ENCODE measurements around the gene CHMP2A.

CHMP2A gene

DNA sequence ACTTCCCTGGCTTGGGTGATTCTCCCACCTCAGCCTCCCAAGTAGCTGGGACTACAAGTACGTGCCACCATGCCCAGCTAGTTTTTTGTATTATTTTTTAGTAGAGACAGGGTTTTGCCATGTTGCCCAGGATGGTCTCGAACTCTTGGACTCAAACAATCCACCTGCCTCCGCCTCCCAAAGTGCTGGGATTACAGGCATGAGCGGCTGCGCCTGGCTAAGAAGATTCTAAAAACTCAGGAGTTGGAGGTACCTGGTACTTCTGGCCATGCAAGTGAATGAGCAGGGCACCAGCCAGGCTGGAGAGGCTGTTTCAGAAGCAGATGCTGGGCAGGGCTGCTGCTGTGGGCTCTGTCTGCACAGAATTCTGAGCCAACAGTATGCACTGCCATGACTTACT lies 12.1 kb upstream of the CHMP2A start:
- Histone ChIP-seq H3K27ac (no peak overlapping the region), H3K9ac (no peak overlapping the region), H3K4me3 (IDR thresholded peaks at IDR 0.05; ENCODE audit: insufficient read depth, low read depth, low read length) (no peak overlapping the region), H2AFZ (ENCODE audit: low read depth) (no peak overlapping the region), H3K4me2 (no peak overlapping the region), H3K4me1 (ENCODE audit: low read depth, poor library complexity, severe bottlenecking) (peaks cover under 1% of the 10 kb centered on the region), H3K27me3 (ENCODE audit: insufficient read depth, low read depth) (no peaks in the 10 kb centered on the region), H3K79me2 (ENCODE audit: insufficient read depth, low read depth) (no peaks in the 10 kb centered on the region), H4K20me1 (ENCODE audit: insufficient read depth) (no peaks in the 10 kb centered on the region), H3K36me3 (ENCODE audit: insufficient read depth) (no peaks in the 10 kb centered on the region)
- TF ChIP-seq, protein P1, sequence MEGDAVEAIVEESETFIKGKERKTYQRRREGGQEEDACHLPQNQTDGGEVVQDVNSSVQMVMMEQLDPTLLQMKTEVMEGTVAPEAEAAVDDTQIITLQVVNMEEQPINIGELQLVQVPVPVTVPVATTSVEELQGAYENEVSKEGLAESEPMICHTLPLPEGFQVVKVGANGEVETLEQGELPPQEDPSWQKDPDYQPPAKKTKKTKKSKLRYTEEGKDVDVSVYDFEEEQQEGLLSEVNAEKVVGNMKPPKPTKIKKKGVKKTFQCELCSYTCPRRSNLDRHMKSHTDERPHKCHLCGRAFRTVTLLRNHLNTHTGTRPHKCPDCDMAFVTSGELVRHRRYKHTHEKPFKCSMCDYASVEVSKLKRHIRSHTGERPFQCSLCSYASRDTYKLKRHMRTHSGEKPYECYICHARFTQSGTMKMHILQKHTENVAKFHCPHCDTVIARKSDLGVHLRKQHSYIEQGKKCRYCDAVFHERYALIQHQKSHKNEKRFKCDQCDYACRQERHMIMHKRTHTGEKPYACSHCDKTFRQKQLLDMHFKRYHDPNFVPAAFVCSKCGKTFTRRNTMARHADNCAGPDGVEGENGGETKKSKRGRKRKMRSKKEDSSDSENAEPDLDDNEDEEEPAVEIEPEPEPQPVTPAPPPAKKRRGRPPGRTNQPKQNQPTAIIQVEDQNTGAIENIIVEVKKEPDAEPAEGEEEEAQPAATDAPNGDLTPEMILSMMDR (conservative IDR thresholded peaks at IDR 0.05; ENCODE audit: low read depth, low read length): no peak

DNA sequence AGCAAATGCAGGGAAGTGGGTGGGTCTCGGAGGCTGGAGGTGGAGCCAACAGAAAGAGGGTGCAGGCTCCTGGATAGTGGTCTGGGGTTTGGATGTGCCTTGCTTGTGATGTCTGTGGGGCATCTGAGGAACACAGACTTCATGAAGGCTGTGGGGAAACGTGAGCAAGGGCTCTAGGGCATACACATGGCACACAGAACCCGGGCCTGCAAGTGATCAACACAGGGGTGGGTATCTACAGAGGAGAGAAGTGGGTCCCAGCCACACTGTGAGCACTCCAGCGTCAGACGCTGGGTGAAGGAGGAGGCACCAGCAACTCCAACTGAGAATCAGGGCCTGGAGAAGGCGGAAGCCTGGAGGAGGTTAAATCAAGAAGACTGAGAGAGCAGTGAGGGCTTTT lies 8.9 kb upstream of the CHMP2A start:
- Histone ChIP-seq H3K27ac (no peak overlapping the region), H3K4me1 (ENCODE audit: low read depth, poor library complexity, severe bottlenecking) (peaks cover 10% of the 10 kb centered on the region), H4K20me1 (ENCODE audit: insufficient read depth) (no peaks in the 10 kb centered on the region), H3K36me3 (ENCODE audit: insufficient read depth) (no peaks in the 10 kb centered on the region), H3K27me3 (ENCODE audit: insufficient read depth, low read depth) (no peaks in the 10 kb centered on the region), H3K9ac (no peak overlapping the region), H3K4me2 (no peak overlapping the region), H2AFZ (ENCODE audit: low read depth) (no peak overlapping the region), H3K79me2 (ENCODE audit: insufficient read depth, low read depth) (no peaks in the 10 kb centered on the region), H3K4me3 (IDR thresholded peaks at IDR 0.05; ENCODE audit: insufficient read depth, low read depth, low read length) (no peak overlapping the region)
- TF ChIP-seq, protein P1 (conservative IDR thresholded peaks at IDR 0.05; ENCODE audit: low read depth, low read length): no peak

DNA sequence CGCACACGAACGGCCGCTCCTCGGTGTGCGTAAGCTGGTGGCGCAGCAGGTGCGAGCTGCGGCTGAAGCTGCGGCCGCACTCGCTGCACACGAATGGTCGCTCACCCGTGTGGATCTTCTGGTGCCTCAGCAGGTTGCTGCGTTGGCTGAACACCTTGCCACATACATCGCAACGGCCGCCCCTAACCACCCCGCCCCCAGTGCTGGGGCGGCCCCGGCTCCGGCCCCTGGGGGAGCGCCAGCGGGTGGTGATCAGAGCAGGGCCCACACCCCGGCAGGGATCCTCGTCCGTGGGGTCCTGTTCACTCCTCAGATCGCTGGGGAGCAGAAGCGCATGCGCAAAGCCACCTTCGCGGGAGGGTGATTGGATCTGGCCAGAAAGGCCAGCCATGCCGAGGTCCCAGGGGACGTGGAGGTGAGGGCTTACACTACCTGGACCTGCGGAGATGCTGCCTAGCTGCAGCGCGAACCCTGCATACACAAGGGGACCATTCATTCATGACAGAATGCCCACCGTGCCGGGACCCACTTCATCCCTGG lies 8.2 kb upstream of the CHMP2A start:
- TF ChIP-seq, protein P1 (conservative IDR thresholded peaks at IDR 0.05; ENCODE audit: low read depth, low read length): no peak
- Histone ChIP-seq H3K27ac (no peak overlapping the region), H2AFZ (ENCODE audit: low read depth) (no peak overlapping the region), H4K20me1 (ENCODE audit: insufficient read depth) (no peaks in the 10 kb centered on the region), H3K9ac (no peak overlapping the region), H3K4me1 (ENCODE audit: low read depth, poor library complexity, severe bottlenecking) (peaks cover 10% of the 10 kb centered on the region), H3K27me3 (ENCODE audit: insufficient read depth, low read depth) (no peaks in the 10 kb centered on the region), H3K79me2 (ENCODE audit: insufficient read depth, low read depth) (no peaks in the 10 kb centered on the region), H3K4me2 (no peak overlapping the region), H3K36me3 (ENCODE audit: insufficient read depth) (no peaks in the 10 kb centered on the region), H3K4me3 (IDR thresholded peaks at IDR 0.05; ENCODE audit: insufficient read depth, low read depth, low read length) (no peak overlapping the region)

DNA sequence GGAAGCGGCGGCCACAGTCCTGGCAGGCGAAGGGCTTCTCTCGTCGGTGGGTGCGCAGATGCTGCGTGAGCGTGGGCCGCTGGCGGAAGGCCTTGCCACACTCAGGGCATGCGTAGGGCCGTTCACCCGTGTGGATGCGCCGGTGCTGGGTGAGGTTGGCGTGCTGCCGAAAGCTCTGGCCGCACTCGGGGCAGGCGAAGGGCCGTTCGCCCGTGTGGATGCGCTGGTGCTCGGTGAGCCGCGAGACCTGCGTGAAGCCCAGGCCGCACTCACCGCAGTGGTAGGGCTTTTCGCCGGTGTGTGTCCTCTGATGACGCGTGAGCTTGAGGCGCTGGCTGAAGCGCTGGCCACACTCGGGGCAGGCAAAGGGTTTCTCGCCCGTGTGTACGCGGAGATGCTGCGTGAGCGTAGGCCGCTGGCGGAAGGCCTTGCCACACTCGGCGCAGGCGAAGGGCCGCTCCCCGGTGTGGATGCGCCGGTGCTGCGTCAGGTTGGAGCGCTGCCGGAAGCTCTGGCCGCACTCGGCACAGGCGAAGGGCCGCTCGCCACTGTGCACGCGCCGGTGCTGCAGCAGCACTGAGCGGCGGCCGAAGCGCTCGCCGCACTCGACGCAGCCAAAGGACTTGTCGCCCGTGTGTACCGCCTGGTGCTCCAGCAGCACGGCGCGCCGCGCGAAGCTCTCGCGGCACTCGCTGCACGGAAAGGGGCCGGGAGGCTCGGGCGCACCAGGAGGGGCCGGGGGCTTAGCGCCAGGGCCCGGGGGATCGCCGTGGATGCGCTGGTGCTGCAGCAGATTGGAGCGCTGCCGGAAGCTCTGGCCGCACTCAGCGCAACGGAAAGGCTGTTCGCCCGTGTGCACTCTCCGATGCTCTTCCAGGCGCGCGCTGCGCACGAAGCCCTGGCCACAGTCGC lies 7.5 kb upstream of the CHMP2A start:
- Histone ChIP-seq H3K36me3 (ENCODE audit: insufficient read depth) (no peaks in the 10 kb centered on the region), H3K4me2 (no peak overlapping the region), H3K4me3 (IDR thresholded peaks at IDR 0.05; ENCODE audit: insufficient read depth, low read depth, low read length) (no peak overlapping the region), H3K27me3 (ENCODE audit: insufficient read depth, low read depth) (no peaks in the 10 kb centered on the region), H3K27ac (no peak overlapping the region), H3K79me2 (ENCODE audit: insufficient read depth, low read depth) (peaks cover 7% of the 10 kb centered on the region), H2AFZ (ENCODE audit: low read depth) (no peak overlapping the region), H3K9ac (no peak overlapping the region), H4K20me1 (ENCODE audit: insufficient read depth) (no peaks in the 10 kb centered on the region), H3K4me1 (ENCODE audit: low read depth, poor library complexity, severe bottlenecking) (peaks cover 10% of the 10 kb centered on the region)
- TF ChIP-seq, protein P1 (conservative IDR thresholded peaks at IDR 0.05; ENCODE audit: low read depth, low read length): no peak

Measured in KMS-11 (cell line).